ENCODE measurements around the gene FADS2.
"Not testable (repeated sequence)": the region's sequence is repeated elsewhere in the genome, so short reads cannot be mapped to it uniquely, and the experiment has no call there.

The FADS2 gene

DNA sequence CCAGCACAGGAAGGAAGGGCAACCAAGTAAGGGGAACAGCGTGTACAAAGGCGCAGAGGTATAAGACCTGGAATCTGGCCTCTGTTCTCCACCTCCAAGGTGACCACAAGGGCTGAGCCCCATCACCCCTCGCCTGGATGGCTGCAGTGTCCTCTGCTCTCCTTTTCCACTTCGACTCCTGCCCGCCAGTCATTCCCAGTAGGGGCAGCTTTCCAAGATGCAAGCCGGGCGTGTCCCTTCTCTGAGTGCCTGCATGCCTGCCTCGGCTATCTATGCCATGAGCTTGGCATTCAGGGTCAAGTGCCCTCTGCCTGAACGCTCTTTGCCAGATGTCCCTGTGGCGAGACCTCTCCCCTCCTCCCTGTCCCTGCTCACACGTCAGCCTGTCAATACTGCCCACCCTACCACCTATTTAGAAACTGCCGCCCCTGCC lies 46.3 kb downstream of the FADS2 start:
- no peak for DNase-seq (ENCODE audit: low read depth)
- TF ChIP-seq, protein P1, sequence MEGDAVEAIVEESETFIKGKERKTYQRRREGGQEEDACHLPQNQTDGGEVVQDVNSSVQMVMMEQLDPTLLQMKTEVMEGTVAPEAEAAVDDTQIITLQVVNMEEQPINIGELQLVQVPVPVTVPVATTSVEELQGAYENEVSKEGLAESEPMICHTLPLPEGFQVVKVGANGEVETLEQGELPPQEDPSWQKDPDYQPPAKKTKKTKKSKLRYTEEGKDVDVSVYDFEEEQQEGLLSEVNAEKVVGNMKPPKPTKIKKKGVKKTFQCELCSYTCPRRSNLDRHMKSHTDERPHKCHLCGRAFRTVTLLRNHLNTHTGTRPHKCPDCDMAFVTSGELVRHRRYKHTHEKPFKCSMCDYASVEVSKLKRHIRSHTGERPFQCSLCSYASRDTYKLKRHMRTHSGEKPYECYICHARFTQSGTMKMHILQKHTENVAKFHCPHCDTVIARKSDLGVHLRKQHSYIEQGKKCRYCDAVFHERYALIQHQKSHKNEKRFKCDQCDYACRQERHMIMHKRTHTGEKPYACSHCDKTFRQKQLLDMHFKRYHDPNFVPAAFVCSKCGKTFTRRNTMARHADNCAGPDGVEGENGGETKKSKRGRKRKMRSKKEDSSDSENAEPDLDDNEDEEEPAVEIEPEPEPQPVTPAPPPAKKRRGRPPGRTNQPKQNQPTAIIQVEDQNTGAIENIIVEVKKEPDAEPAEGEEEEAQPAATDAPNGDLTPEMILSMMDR (conservative IDR thresholded peaks at IDR 0.05; ENCODE audit: low read length) = no peak
- no peak overlapping the region for H3K4me3 ChIP-seq (ENCODE audit: low read length)

DNA sequence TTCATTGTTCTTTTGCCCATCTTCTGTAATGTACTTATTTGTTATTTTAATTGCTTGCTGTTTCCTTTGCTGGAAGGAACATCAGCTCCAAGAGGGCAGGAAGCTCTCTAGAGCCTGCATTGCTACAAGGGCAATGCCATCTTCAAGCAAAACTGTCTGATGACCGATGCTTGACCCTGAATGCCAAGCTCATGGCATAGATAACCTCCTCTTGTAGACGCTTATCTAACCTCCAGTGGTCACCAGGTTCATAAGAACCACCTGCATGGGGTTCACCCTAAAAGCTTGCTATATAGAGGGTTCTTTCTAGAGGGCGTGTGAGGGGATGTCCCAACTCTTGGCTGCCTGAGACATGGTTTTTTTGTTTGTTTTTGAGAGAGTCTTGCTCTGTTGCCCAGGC lies 46.8 kb downstream of the FADS2 start:
- DNase-seq (ENCODE audit: low read depth) = no peak
- H3K4me3 ChIP-seq (ENCODE audit: low read length) = no peak overlapping the region
- TF ChIP-seq, protein P1 (conservative IDR thresholded peaks at IDR 0.05; ENCODE audit: low read length) = no peak

DNA sequence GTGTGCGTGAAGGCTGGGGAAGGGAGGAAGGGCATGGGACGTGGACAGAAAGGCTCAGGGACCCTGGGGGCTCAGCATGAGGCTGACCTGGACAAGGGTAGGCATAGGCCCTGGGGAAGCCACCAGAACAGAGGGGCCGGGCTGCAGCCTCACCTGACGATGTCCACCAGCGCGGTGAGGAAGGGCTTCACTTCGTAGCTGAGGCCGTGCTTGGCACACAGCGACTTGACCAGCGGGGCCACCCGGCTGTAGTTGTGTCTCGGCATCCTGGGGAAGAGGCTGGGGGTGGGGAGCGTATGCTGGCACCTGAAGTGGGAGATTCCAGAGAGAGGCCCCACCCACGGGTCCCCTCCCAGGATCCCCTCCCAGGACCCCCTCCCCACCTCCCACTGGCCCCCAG lies 47.6 kb downstream of the FADS2 start:
- TF ChIP-seq, protein P1 (conservative IDR thresholded peaks at IDR 0.05; ENCODE audit: low read length) = no peak
- DNase-seq (ENCODE audit: low read depth) = no peak
- H3K4me3 ChIP-seq (ENCODE audit: low read length) = no peak overlapping the region

DNA sequence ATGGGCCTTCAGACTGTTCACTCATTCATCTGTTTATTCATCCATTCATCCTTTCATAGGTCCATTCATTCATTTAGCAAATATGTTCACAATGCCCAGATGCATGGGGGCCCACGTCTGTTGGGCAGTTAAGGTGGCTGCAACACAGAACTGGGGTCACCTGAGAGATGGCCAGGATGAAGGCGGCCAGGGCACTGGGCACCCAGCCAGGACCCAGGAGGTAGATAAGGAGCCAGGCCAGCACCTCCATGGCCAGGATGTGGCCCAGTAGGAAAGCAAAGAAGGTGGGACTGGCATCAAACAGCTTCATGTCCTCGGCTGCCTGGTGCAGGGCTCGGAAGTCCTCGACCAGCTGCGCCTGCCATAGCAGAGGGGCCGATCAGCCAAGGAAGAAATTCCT lies 51.1 kb downstream of the FADS2 start:
- H3K4me3 ChIP-seq (ENCODE audit: low read length) = no peak overlapping the region
- no peak for DNase-seq (ENCODE audit: low read depth)
- TF ChIP-seq, protein P1 (conservative IDR thresholded peaks at IDR 0.05; ENCODE audit: low read length) = no peak

DNA sequence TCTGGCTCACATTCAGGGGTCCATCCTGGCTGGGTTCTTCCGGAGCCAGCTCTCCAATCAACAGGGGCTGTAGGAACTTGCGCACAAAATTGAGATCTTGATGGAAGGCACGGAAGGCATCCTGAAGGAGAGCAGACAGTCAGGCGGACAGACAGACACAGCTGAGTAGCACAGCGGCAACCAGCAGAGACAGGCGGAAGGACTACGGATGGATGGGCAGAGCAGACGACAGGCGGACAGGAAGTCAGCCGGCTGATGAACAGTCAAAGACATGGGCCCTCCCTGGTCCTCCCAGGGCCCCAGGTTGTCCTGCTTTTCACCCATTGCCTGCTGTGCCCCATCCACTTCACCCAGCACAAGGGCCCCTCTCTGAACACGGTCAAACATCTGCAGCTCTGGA lies 51.9 kb downstream of the FADS2 start:
- TF ChIP-seq, protein P1 (conservative IDR thresholded peaks at IDR 0.05; ENCODE audit: low read length) = no peak
- DNase-seq (ENCODE audit: low read depth) = no peak
- no peak overlapping the region for H3K4me3 ChIP-seq (ENCODE audit: low read length)

DNA sequence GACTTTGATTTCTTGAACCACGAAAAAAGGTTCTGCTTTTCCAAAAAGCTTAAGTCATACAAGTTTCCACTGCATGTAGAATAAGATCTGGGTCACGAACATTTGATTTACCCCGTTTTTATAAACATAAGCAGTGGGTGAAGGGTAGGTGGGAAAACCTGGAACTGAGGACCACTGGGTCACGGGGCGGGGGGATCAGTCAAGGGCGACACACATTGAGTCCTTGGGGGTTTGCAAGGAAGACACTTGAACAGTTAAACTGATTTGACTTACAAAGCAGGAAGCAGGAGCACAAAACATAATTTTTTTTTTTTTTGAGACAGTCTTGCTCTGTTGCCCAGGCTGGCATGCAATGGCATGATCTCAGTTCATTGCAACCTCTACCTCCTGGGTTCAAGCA lies 52.4 kb downstream of the FADS2 start:
- no peak for DNase-seq (ENCODE audit: low read depth)
- TF ChIP-seq, protein P1 (conservative IDR thresholded peaks at IDR 0.05; ENCODE audit: low read length) = no peak
- H3K4me3 ChIP-seq (ENCODE audit: low read length) = no peak overlapping the region

DNA sequence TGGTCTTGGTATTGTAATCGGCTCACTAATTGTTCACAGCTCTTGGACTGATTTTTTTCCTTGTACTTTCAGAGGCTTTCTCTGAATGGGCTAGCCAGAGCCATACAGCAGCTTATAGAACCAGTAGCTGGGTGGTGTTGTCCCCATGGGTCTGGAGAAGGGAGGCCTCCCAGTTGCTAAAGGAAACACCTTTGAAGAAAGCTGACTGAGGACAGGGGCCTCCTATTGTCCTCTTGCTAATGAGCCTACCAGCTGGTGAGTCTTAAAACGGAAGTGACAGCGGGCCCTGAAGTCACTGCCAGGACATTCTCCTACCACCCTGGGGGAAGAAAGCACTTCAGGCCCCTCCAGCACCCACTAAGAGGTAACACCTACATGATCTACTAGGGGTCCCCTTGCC lies 53.3 kb downstream of the FADS2 start:
- DNase-seq (ENCODE audit: low read depth) = no peak
- TF ChIP-seq, protein P1 (conservative IDR thresholded peaks at IDR 0.05; ENCODE audit: low read length) = no peak
- H3K4me3 ChIP-seq (ENCODE audit: low read length) = no peak overlapping the region

DNA sequence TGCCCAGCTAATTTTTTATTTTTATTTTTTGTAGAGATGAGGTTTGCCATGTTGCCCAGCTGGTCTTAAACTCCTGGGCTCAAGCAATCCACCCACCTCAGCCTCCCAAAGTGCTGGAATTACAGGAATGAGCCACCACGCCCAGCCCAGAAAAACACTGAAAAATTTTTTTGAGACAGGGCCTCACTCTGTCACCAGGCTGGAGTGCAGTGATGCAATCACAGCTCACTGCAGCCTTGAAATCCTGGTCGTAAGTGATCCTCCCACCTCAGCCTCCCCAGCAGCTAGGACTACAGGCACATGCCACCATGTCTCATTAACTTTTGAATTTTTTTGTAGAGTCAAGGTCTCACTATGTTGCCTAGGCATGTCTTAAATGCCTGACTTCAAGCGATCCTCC lies 54.2 kb downstream of the FADS2 start:
- not testable (repeated sequence) for H3K4me3 ChIP-seq (ENCODE audit: low read length)
- DNase-seq (ENCODE audit: low read depth) = peak; percentile 55
